Fibroblast of the aortic adventitia (primary cell): ENCODE measurements around the gene PLEK2. TPM values are rescaled to one million over a fixed set of nuclear protein-coding genes. Genes with fewer than 3 reads are reported as not detected.

Experiments used
- DNase-seq: peaks from one replicate; pipeline ENCODE4 v3.0.0-alpha.2; 2010; ENCODE audit warnings: low read depth
- H3K4me3 ChIP-seq: 2 replicates; pipeline ENCODE4 v1.5.1; 2011; ENCODE audit warnings: low read depth, mild to moderate bottlenecking, control low read depth, low read length, moderate library complexity
- CTCF ChIP-seq: IDR thresholded peaks from 2 replicates; pipeline ENCODE4 v1.5.1; 2011; ENCODE audit warnings: mild to moderate bottlenecking, low read length, control low read depth, inconsistent platforms; ENCODE audit not compliant: insufficient read depth
- total RNA-seq: library from RNA; depleted of rRNA; stranded (reverse); fragments of >200 nt; gene quantifications from 2 replicates; pipeline ENCODE4 v1.2.3, GENCODE V29; 2012; ENCODE audit warnings: low replicate concordance

PLEK2 gene
- total RNA-seq, 1 donor = 1.8 TPM

GRCh38 chr14:67423424-67423823, 11.5 kb upstream of the PLEK2 start:
- no peak for TF ChIP-seq CTCF
- no peak overlapping the region for H3K4me3 ChIP-seq
- no peak for DNase-seq

DNA sequence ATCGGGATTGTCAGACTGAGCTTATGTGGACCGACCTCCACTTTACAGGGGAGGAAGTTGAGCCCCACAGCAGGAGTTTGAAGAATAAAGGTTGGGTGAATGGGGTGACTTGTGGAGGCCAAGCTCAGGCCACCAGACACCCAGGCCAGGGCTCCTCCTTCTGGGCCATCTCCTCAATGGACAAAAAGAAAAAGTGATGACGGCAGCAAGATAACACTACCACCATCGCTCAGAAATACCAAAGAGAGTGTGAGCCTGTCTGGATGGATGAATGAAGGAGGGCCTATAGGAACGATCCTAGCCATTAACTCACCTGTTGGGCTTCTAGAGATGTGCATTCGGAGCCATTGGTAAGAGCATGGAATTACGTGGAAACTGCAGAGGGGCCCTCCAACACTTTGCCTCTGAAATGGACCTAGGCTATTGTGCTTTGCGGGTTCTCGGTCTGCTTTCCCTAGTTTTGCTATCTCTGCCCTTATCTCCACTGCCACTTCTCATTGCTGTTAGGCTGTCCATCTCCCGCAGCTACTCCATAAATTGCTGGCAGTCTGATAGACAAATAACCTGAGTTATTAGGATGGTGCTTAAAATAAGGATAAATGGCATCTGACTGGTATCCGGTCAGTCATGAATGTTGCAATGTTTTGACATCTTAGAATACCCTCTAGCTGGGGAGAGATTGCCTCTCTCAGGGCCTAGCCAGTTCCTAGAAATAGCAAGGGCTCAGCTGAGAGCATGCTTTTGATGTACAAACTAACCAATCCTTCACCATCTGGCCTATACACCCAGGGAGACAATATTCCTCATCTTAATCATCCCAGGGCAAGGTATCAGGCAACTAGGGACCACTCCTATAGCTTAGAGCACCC, 9.6 kb upstream of the PLEK2 start:
- no peak overlapping the region for H3K4me3 ChIP-seq
- DNase-seq = no peak
- no peak for TF ChIP-seq CTCF

DNA sequence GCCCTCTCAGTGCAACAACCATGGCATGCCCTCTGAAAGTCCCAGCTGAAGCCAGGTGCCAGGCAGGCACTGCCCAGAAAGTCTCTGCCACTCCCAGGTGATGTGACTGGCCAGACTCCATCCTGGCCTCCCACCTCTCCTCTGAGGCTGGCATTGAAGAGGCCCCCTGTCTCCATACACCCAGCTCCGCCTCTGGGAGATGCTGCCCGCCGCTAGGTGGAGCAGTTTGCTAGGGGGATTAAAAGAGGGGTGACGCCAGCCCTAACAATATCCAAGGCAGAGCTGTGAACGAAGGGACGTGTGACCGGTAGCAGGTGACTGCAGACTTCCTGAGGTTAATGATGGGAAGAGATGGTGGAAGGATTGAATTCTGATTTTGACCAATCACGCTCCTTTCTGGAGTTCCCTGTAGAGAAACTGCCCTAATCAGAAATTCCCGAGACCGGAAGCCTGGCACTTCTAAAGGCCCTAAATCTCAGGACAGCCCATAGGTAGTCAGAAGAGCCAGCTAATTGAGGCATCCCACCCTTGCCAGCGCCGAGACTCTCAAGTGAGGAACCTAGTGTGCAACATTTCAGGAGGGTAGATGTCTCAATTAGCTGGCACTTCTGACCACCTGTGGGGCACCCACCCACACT, 8.3 kb upstream of the PLEK2 start:
- no peak for DNase-seq
- peak; percentile 18 for TF ChIP-seq CTCF
- H3K4me3 ChIP-seq = no peak overlapping the region

GRCh38 chr14:67418401-67419191, 6.6 kb upstream of the PLEK2 start:
- TF ChIP-seq CTCF = no peak
- DNase-seq = peak; percentile 46
- H3K4me3 ChIP-seq = no peak overlapping the region

DNA sequence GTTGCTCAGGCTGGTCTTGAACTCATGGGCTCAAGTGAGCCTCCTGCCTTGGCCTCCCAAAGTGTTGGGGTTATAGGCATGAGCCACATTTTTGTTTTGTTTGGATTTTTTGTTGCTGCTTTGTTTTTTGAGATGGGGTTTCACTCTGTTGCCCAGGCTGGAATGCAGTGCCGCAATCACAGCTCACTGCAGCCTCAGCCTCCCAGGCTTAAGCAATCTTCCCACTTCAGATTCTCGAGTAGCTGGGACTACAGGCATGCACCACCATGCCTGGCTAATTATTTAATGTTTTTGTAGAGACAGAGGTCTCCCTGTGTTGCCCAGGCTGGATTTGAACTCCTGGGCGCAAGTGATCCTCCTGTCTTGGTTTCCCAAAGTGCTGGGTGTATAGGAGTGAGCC, 5.7 kb upstream of the PLEK2 start:
- no peak overlapping the region for H3K4me3 ChIP-seq
- TF ChIP-seq CTCF = no peak
- peak; percentile 32 for DNase-seq

DNA sequence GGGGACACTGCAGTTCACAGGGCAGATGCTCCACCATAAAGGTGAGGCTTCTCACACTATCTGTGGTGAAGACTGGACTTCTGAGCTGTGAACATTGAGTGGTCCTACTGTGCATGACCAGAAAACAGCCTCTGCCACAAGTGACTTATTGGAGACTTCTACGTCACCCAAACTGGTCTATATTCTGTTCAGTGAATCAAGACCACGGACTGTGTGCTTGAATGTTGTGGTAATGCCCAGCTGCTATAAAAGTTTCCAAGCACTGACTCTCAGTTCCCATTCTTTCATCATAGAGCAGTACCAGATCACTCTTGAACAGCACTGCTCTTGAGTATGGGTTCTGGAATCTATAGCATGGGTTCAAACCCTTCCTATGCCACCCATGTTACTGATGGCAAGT, 4.8 kb upstream of the PLEK2 start:
- no peak overlapping the region for H3K4me3 ChIP-seq
- DNase-seq = no peak
- TF ChIP-seq CTCF = no peak
